ENCODE results near the gene EFCAB11.

Gene EFCAB11

GRCh38 chr14:89912221-89912620 lies 42.3 kb downstream of the EFCAB11 start:
- TF ChIP-seq CTCF (IDR thresholded peaks at IDR 0.05; ENCODE audit: low read depth, low read length), result no peak
- no peak overlapping the region for H3K4me3 ChIP-seq (ENCODE audit: low read depth, low read length)

GRCh38 chr14:89911010-89911919 lies 43.3 kb downstream of the EFCAB11 start:
- no peak for TF ChIP-seq CTCF (IDR thresholded peaks at IDR 0.05; ENCODE audit: low read depth, low read length)
- H3K4me3 ChIP-seq (ENCODE audit: low read depth, low read length), result no peak overlapping the region

GRCh38 chr14:89910691-89911009 lies 43.9 kb downstream of the EFCAB11 start:
- TF ChIP-seq CTCF (IDR thresholded peaks at IDR 0.05; ENCODE audit: low read depth, low read length), result no peak
- no peak overlapping the region for H3K4me3 ChIP-seq (ENCODE audit: low read depth, low read length)

GRCh38 chr14:89909586-89909985 lies 44.9 kb downstream of the EFCAB11 start:
- TF ChIP-seq CTCF (IDR thresholded peaks at IDR 0.05; ENCODE audit: low read depth, low read length), result no peak

GRCh38 chr14:89908712-89909450 lies 45.6 kb downstream of the EFCAB11 start:
- no peak for TF ChIP-seq CTCF (IDR thresholded peaks at IDR 0.05; ENCODE audit: low read depth, low read length)
- H3K4me3 ChIP-seq (ENCODE audit: low read depth, low read length), result no peak overlapping the region

More at GRCh38 chr14:89909586-89909985, 44.9 kb downstream of the EFCAB11 start:
- no peak overlapping the region for H3K4me3 ChIP-seq (ENCODE audit: low read depth, low read length)

- no peak for TF ChIP-seq CTCF (IDR thresholded peaks at IDR 0.05; ENCODE audit: low read depth, low read length)
- no peak overlapping the region for H3K4me3 ChIP-seq (ENCODE audit: low read depth, low read length)
Measured at GRCh38 chr14:89907655-89908054, 46.9 kb downstream of the EFCAB11 start.

- TF ChIP-seq CTCF (IDR thresholded peaks at IDR 0.05; ENCODE audit: low read depth, low read length), result no peak
- no peak overlapping the region for H3K4me3 ChIP-seq (ENCODE audit: low read depth, low read length)
Measured at GRCh38 chr14:89906000-89906399, 48.5 kb downstream of the EFCAB11 start.

Data from WI38 (cell line).